HG03060 (cell line): ENCODE data around the gene PKP4.

Source experiments
- ATAC-seq: cut with Tn5 transposase; IDR thresholded peaks from one replicate; pipeline ENCODE4 v1.9.1; 2021; ENCODE audit warnings: low read depth, moderate number of reproducible peaks; ENCODE audit not compliant: unreplicated experiment

PKP4 gene

DNA sequence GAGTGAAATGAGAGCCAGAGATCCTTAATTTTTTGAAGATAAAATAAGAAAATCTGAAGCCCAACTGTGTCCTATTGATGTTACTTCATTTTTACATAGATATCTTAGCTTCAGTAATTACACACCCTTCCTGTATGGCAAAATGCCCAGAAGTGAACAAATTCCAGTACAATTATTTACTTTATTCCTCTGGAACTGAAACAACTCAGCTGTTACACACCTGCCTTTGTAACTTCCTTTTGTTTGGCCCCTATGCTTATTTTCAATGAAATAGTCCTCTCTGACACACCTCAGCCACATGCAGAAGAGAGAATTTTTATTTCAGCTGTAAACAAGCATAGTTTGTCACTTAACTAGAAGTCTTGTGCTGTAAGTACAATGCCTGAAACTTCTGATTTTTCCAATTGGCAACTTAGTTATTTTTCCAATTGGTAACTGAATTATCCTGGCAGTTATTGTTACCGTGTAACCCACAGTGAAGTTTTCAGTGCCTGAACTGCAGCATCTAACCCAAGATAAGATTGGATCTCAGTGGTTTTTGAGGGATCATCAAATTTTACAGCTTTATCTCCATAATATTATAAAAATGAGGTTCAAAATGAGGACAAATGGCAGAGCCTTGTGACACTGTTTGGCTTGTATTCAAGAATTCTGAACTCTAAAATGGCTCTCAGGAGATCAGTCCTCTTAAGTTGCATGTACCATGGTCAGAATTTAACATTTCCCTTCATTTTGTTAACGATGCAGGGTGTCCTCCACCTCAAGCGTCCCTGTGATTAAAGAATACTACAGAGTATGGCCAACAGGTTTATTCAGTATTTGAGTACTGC lies 82.6 kb downstream of the PKP4 start:
- no peak for ATAC-seq

DNA sequence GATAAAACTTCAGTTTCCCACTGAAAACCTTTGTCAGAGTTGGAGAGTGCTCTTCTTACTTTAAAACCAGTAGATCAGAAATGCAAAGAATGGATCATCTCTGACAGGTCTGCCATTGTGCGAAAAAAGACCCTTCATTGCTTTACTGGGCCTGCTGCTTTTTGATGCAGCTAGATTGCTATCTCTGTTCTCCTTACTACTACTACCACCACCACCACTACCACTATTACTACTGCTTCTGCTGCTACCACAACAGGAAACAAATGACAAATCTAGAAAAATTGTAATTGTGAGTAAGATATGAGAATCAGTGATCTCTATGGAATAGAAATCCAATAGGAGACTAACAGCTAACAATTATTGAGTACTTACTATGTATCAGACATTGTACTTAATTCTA lies 85.8 kb downstream of the PKP4 start:
- no peak for ATAC-seq

DNA sequence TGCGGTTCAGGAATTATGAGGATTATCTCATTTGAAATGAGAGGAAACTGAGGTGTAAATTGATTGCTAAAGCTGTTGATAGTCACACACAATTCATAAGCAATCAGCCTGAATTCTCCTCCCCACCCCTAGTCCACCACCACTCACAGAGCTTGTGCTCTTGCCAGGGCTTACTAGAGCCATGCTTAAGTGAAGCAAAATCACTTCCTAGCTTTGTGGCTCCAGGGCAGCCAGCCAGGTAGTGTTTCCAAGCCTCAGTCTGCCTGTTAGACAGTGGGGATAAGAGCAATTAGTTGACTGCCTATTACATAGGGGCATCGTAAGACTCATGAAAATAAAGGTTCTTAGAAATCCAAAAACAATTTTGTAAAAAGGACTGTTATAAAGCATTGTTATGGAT lies 87.2 kb downstream of the PKP4 start:
- ATAC-seq, result no peak

DNA sequence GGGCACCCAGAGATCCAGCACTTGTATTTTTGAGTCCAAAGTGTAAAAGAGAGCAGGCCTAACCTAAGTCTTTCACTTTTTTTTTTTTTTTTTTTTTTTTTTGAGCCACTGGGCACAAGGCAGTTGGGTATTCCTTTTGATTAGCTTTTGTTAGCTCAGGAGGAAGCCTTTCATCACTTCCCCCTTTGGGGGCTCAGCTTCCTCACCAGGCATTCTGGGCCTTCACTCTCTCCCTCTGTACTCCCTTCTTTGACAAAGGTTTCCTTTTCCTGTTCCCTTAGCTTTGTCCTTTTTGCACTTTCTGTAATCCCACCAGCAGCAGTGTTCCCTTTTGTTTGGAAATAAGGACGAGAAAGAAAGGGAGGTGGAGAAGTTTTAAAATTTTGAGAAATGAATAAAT lies 88.2 kb downstream of the PKP4 start:
- ATAC-seq, result no peak

DNA sequence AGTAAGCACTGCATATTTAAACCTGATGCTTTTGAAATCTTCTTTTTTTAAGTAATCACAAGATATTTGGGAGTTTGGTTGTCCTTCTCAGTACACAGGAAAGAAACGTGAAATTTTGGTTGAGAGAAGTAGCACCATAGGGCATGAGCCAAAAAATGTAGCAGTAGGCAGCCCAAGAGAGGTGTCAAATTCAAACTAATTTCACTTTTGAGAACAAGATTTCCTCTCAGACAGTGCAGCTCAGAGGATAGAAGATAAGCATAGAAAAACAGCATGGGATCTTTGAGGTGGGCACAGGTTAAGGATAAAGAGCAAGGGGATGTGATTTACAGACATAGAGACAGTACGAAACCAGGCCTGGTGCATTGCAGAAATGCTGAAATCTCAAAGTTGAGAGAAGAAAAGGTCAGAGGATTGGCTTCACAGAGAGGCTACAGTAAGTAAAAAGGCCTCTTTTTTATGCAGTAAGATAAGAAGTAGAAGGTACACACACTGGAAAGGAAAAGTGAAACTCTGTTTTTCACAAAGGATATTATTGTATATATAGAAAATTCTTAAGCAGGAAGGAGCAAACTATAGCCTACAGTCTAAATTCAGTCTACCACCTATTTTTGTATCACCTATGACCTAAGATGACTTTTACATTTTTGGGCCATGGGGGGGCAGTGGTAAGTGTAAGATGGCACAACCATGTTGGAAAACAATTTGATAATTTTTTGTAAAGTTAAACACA lies 89.8 kb downstream of the PKP4 start:
- ATAC-seq, result no peak

DNA sequence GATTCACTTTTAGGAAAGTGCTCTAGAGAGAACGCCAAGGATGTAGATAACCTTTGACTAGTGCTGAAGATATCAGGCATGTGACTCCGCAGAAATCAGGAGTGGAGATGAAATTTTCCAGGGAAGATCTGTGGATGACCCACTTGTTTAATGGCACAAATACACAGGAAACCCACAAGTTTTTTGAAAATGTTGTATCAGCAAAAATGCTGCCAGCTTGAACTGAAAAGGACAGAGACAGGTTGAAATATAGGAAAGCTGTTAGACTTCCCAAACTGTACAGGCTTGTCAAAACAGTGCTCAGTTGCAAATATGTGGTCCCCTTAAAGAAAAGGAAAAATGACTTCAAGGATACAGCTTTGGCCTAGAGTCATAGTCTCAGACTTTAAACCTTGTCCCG lies 96.5 kb downstream of the PKP4 start:
- ATAC-seq, result no peak

DNA sequence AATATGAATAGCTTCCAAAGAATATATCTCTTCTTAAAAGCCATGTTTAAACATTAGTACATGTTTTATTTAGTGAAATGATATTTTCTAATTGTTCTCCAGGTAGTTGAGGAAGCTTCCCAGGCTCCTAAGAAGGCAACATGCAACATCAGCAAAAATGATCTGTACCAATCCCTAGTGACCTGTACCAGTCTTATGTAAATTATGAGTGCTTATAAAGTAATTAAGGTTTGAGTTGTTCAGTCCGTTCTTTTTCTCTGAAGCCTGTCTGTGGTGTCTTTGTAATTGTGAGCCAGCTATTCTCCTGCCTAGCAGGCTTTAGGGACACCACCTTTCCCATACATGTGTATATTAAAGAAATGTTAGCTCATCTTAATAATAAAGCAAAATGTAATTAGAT lies 98.2 kb downstream of the PKP4 start:
- ATAC-seq, result no peak

DNA sequence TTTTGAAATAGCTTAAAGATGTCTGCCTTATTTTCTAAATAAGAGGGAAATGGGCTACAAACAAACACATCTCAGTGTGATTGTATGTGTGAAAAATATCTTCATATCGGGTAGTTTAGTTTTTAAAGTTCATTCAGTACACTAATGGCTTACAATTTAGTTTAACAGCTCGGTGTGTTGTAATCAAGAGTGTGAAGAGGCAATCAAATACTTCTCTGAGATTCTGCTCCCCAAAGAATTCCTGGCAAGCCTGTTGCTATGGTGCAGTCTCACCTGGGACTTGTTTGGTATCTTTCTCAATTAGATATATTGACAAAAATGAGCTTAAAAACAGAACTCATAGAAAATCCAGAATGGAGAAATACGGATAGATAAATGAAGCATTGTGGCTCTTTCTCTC lies 99.4 kb downstream of the PKP4 start:
- ATAC-seq, result no peak

DNA sequence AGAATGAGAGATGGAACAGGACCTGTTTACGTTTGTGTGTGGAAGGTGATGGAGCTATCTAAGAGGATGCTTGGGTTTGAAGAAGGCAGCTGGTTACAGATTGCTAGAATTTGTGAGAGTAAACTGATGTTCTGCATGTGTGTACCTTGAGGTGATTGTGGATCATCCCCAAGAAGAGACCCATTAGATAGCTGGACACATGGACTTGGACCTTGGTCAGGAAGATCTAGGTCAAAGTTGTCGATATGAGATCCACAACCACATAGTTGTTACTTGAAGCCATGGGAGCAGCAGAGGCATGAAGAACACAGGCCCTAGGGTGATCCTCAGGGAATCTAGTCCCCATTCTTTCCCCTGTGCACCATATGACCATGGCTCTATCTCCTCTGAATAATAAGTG lies 101.0 kb downstream of the PKP4 start:
- ATAC-seq, result no peak

DNA sequence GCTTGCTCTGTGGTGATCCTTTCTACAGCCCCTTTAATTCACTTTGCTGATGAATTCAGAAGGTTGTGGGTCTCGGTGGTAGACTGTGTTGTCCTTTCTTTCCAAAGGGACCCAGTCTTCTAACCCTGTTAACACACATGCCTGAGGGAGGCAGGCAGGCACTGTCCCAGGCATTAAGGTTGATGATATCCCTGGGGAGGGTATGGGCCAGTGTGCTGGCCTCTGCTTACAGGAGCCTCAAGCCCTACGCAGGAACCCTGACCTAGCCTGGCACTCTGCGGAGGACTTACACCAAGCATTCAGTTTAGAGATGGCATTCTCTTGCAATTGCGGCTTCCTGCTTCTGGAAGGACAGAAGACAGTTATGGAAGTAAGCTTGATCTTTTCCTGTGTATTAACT lies 102.5 kb downstream of the PKP4 start:
- no peak for ATAC-seq

DNA sequence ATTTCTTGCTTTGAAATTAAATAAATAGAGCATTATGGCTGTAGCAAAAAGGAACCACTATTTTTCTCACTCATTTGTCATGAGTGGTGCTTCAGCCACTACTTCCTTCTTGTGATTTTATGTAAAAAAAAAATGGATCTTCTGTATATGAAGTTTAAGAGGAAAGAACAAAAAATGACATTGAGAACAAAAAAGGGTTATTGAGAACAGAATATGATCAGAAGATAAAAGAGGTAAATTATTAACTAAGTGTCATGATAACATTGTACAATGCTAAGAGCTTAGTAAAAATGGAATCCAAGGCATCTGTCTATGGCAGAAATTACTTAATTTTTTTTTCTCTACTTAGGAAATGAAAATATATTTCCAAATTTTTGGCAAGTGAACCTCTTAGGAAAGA lies 103.5 kb downstream of the PKP4 start:
- no peak for ATAC-seq

DNA sequence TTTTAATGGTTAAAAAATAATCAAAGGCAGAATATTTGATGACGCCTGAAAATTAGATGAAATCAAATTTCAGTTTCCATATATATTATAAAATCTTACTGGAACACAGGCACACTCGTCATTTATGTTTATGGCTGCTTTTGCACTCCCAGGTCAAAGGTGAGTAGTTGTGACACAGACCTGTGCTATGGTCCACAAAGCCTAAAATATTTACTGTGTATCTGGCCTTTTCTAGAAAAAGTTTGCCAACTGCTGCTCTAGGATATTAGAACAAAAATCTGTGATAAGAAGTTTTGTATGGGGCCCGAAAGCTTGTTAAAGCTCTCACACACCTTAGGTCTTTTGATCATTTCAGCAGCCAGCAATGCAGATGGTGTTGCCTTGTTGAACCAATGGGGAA lies 104.3 kb downstream of the PKP4 start:
- no peak for ATAC-seq

DNA sequence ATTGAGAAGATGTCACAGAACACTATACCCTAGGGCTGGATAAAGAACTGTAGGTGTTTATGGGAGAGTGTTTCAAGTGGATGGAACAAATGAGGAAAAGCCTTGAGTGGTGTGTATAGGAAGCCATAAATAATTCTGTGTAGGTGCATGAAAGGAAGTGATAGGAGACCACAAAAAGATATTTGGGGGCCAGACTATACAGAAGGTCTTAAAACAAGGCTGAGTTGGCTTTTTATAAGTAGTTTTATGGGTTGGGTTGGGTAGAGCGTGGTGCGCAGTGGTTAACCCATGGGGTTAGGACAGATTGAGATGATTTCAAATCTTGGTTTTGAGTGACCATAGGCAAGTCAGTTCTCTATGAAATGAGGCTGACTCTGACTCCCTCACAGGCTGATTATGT lies 110.5 kb downstream of the PKP4 start:
- no peak for ATAC-seq

DNA sequence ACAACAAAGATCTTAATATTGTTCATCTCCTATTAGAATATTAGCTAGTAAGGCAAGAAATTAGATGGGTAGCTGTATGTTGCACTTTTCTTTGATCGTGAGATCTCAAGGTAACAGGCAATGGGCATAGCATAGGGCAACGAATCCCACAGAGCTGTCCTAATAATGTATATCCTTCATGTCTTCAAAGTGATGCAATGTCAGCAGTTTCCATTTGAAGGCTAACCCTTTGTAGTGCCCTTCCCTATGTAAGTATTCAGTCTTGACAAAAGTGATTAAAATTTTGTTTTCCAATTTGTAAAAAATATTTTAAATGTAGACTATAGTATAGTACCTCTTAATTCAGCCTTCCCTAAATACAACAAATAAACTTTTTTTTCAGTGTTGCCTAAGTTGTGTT lies 112.5 kb downstream of the PKP4 start:
- no peak for ATAC-seq

DNA sequence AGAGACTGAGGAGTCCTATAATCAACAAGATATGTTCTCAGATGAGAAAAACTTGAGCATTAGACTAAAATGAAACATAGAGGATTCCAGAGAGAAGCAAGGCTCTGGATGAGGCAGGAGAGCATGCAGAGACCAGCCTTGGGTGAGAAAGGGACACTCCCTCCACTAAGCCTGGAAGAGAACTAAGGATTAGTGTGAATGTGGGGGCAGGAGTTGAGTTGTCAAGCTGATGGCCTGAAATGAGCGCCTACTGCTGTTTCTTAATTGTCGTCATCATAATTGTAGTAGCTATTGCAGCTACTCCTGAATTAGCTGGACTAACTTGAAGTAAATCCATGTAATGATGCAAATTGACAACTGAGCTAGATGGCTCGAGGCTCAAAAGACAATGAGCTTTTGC lies 114.1 kb downstream of the PKP4 start:
- ATAC-seq, result no peak

DNA sequence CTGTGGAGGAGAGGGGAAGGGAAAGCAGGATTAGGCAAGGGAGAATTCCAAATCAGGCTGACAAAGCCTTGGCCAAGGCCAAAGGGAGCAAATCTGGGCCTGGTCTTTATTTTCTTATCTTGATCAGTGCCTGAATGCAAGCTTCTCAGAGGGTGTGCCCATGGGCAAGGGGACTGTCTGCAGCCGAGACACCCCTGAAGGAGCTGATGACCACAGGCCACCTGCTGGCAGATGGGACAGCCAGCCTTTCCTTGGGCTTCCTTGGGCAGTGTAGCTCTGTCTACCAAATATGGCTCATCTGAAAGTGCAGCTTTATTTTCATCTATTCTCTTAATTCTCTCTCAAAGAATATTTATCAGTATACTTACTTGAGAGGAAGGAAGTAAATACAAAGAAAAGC lies 117.0 kb downstream of the PKP4 start:
- ATAC-seq, result no peak

DNA sequence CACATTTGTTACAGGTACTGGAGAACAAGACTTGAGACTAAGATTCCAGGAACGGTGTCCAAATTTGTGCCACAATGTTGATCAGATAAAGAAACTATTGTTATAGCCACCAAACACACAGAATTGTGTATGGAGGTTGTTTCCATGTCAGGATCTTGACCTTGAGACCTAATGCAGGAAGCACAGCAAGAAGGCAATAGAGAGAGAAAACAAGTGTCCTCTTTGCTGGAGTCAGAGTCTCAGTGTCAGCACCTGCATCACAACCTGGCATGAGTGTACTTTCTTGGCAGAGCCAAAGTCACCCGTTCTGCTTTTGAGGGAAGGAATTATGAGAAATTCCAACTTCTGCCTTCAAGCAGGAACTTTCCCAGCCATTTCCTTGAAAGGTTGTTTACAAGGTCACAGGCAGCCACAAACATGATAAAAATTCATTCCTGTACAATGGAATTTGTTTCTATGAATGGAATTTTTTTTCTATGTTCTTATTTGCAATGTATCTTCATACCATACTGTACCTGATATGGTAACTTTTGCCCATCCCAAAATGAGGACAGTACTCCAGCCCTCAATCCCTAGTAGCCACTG lies 118.4 kb downstream of the PKP4 start:
- no peak for ATAC-seq

DNA sequence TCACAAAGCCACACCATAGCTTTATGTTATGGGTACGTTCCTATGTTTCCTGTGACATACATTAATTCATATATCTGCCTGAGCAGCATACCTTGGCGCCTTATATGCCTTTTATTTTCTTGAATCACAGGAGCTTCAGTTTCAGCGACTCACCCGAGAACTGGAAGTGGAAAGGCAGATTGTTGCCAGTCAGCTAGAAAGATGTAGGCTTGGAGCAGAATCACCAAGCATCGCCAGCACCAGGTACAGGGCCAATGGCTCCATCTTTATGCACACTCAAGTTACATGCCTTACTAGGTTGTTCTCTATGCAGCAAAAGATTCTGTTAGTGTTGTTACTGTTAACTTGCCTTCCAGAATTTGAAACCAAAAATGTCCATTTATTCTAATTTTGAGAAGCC lies 120.4 kb downstream of the PKP4 start:
- ATAC-seq, result no peak

DNA sequence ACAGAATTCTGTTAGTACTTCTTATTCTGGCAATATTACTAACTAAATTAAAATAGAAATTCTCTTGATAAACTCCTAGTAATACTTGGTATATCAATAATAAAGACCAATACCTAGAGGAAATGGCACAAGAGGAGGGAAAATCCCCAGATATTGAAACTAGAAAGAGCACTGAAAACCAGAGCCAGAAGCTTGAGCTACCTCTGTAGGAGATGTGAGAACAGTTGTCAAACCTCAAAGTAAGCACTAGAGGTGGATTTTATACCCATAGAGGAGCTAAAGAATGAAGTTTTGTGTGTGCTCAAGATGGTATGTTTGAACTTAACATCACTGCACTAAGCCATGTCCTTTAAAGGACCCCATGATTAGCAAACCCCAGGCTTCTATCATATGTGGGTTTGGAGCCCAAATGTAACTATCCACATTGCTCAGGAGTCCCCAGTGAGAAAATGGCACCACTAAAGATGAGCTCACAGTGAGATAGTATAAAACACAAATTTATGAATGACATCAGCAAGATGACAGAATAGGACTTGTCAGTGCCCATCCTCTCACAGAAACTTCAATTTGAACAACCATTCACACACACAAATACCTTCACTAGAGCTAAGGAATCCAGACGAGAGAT lies 122.1 kb downstream of the PKP4 start:
- ATAC-seq, result peak; percentile 67

DNA sequence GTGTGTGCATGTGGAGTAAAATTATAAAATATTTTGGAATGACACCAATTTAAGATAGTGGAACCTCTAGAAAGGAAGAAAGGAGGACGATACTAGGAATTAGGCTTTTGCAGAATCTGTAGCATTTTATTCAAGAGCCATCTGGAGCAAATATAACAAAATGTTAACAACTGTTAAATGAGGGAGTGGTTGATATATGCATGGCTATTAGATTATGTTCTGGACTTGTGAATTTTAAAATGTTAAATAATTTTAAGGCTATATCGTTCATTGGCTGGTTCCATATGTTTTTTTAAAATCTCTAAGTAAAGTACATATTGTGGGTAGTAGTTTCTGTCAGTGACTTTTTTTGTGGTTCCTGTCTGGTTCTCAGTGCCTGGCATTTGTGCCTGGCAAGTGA lies 123.2 kb downstream of the PKP4 start:
- ATAC-seq, result no peak

DNA sequence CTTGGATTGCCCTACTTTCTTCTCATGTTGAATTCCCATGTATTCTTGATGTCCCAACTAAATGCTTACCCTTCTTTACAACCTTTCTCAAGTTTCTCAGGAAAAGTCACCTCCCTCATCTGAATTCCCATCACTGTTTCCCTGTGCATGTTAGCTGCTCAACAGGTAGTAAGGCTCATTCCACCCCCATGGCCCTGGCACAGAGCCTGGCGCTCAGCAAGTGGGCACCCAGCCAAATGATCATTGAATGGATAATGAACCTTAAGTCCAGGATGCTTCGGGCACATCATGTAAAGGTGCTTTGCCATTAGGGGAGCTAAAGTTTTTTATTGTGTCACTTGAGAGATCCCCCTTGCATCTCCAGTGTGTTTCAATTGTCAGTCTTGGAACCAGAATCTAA lies 124.0 kb downstream of the PKP4 start:
- ATAC-seq, result no peak
